PC-3 (cell line): ENCODE results near the gene TAF10. TPM values are rescaled to one million over a fixed set of nuclear protein-coding genes. Genes with fewer than 3 reads are reported as not detected.

Source experiments
- ATAC-seq: fragments of 200-7000 bp; cut with Tn5 transposase; 2 replicates; pipeline ENCODE4 v1.9.1; 2020; ENCODE audit warnings: mild to moderate bottlenecking, moderate library complexity
- BruUV-seq: library from RNA; stranded (reverse); fragments of 400-500 nt; replicated peaks from 2 replicates; lab custom pipeline; 2021; lab: Mats Ljungman, UMichigan
- CTCF ChIA-PET: fragments of 300-600 bp; sonication (Branson Sonifier 250); formaldehyde crosslinking; loops from one replicate; lab custom pipeline; 2022; ENCODE audit warnings: antibody characterized with exemption; lab: Charles Lee
- POLR2A ChIA-PET: fragments of 300-600 bp; sonication (Branson Sonifier 250); formaldehyde crosslinking; loops from one replicate; lab custom pipeline; 2022; ENCODE audit warnings: antibody characterized with exemption; ENCODE audit not compliant: unreplicated experiment; lab: Charles Lee
- DNase-seq: peaks from one replicate; pipeline ENCODE4 v3.0.0-alpha.2; 2015
- H2AFZ ChIP-seq: fragments of 300-600 bp; sonication (generic); 2 replicates; pipeline ENCODE4 v1.6.0; 2016; ENCODE audit warnings: antibody characterized with exemption, low read length
- H3F3A ChIP-seq: fragments of 300-600 bp; sonication (generic); one replicate; pipeline ENCODE4 v1.6.0; 2017; ENCODE audit warnings: antibody characterized with exemption, low read length, control low read depth, mild to moderate bottlenecking; ENCODE audit not compliant: unreplicated experiment
- H3K27ac ChIP-seq: fragments of 300-600 bp; sonication (generic); 2 replicates; pipeline ENCODE4 v1.5.1; 2016; ENCODE audit warnings: mild to moderate bottlenecking, low read length
- H3K27me3 ChIP-seq: fragments of 300-600 bp; sonication (generic); 2 replicates; pipeline ENCODE4 v1.6.1; 2016; ENCODE audit warnings: low read length, mixed read lengths
- H3K36me3 ChIP-seq: fragments of 300-600 bp; sonication (generic); 2 replicates; pipeline ENCODE4 v1.6.1; 2016; ENCODE audit warnings: low read depth, mixed run types, low read length, mixed read lengths
- H3K4me1 ChIP-seq: fragments of 300-600 bp; sonication (generic); 2 replicates; pipeline ENCODE4 v1.5.1; 2016; ENCODE audit warnings: low read length; ENCODE audit not compliant: insufficient read depth
- H3K4me2 ChIP-seq: fragments of 300-600 bp; sonication (generic); 2 replicates; pipeline ENCODE4 v1.6.0; 2016; ENCODE audit warnings: low read length
- H3K4me3 ChIP-seq: fragments of 300-600 bp; sonication (generic); 2 replicates; pipeline ENCODE4 v1.5.1; 2016; ENCODE audit warnings: mild to moderate bottlenecking, low read length, mixed read lengths
- H3K79me2 ChIP-seq: fragments of 300-600 bp; sonication (generic); 2 replicates; pipeline ENCODE4 v1.6.1; 2017; ENCODE audit warnings: low read length, mixed read lengths
- H3K9ac ChIP-seq: fragments of 300-600 bp; sonication (generic); 2 replicates; pipeline ENCODE4 v1.6.0; 2016; ENCODE audit warnings: mild to moderate bottlenecking, low read length
- H3K9me2 ChIP-seq: fragments of 300-600 bp; sonication (generic); replicated peaks from 2 replicates; pipeline ENCODE4 v1.6.1; 2016; ENCODE audit warnings: mixed run types, low read length, mixed read lengths
- H3K9me3 ChIP-seq: fragments of 300-600 bp; sonication (generic); 2 replicates; pipeline ENCODE4 v1.6.1; 2016; ENCODE audit warnings: low read length, mixed read lengths
- H4K20me1 ChIP-seq: fragments of 300-600 bp; sonication (generic); 2 replicates; pipeline ENCODE4 v1.6.1; 2016; ENCODE audit warnings: low read length, mixed read lengths
- EZH2 ChIP-seq: fragments of 300-600 bp; sonication (generic); IDR thresholded peaks from one replicate; pipeline ENCODE4 v1.6.1; 2017; ENCODE audit warnings: antibody characterized with exemption, mild to moderate bottlenecking, low read length; ENCODE audit not compliant: unreplicated experiment
- EZH2phosphoT487 ChIP-seq: fragments of 300-600 bp; sonication (generic); IDR thresholded peaks from 2 replicates; pipeline ENCODE4 v1.6.1; 2018; ENCODE audit warnings: mild to moderate bottlenecking, antibody characterized with exemption, low read length, borderline replicate concordance
- intact Hi-C: fragments of 100-400 bp; cut with micrococcal nuclease; formaldehyde crosslinking; loops from 2 replicates; pipeline ENCODE4 v1.9.0; 2023
- total RNA-seq: library from RNA; depleted of rRNA; stranded (reverse); fragments of >200 nt; gene quantifications from 2 replicates; pipeline ENCODE4 v1.2.3, GENCODE V29; 2014
- TF ChIP-seq, protein P1 (sequence below): fragments of 300-600 bp; sonication (generic); conservative IDR thresholded peaks from 2 replicates; pipeline ENCODE4 v1.5.1; 2017; ENCODE audit warnings: antibody characterized with exemption, low read depth, mild to moderate bottlenecking, low read length

TAF10 gene
- total RNA-seq, 1 experiment from 2014 or later: 102 TPM

DNA sequence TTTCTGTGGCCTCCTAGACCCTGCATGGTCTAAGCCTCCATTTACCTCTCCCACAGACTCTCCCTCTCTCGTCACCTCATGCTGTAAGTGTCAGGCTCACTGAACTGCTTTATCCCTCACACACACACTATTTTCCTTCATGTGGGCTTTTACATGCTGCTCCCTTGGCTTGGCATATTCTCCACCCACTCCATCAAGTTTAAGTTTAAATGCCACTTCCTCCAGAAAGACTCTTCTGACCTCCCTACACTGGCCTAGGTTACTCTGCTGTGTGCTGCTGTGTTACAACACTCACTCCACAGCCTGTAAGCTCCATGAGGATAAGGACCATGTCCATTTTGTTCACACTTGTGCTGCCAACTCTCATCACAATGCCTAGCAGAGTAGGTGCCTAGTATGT, 41.1 kb upstream of the TAF10 start:
- ATAC-seq: no peak

DNA sequence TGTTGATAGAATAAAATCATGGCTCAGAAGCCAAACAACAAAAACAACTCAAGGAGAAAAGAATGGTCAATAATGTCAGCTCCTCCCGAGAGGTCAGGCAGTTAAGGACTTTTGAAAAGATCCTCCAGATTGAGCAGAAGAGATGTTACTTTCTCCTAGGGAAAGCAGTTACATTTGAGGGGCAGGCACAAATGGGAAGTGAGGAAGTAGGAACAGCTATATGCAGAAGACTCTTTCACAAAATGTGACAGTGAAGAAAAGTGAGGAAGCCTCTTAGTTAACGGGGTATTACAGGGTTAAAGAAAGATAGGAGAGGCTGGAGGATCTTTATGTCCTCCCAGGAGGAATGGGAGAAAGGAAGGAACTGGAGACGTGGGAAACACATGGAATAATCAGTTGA, 40.2 kb upstream of the TAF10 start:
- H3K27me3 ChIP-seq: peaks cover 62% of the 10 kb centered on the region
- H3F3A ChIP-seq: no peaks in the 10 kb centered on the region
- intact Hi-C loops: no loop called here
- no peak overlapping the region for H3K9ac ChIP-seq
- H2AFZ ChIP-seq: no peak overlapping the region
- DNase-seq (no peak), ATAC-seq (no peak)
- no TSS peak for BruUV-seq
- H3K36me3 ChIP-seq: no peaks in the 10 kb centered on the region
- no peak overlapping the region for H3K27ac ChIP-seq
- no peak overlapping the region for H3K4me3 ChIP-seq
- no peaks in the 10 kb centered on the region; the same call in 1 of the 2 replicates for H3K4me1 ChIP-seq
- H3K4me2 ChIP-seq: no peak overlapping the region
- ChIA-PET CTCF (no interaction called here), POLR2A (no interaction called here)
- no peaks in the 10 kb centered on the region for H3K9me2 ChIP-seq
- no peaks in the 10 kb centered on the region for H3K9me3 ChIP-seq
- no peaks in the 10 kb centered on the region for H4K20me1 ChIP-seq
- no peaks in the 10 kb centered on the region for H3K79me2 ChIP-seq
- TF ChIP-seq EZH2: no peak
- TF ChIP-seq, protein P1, sequence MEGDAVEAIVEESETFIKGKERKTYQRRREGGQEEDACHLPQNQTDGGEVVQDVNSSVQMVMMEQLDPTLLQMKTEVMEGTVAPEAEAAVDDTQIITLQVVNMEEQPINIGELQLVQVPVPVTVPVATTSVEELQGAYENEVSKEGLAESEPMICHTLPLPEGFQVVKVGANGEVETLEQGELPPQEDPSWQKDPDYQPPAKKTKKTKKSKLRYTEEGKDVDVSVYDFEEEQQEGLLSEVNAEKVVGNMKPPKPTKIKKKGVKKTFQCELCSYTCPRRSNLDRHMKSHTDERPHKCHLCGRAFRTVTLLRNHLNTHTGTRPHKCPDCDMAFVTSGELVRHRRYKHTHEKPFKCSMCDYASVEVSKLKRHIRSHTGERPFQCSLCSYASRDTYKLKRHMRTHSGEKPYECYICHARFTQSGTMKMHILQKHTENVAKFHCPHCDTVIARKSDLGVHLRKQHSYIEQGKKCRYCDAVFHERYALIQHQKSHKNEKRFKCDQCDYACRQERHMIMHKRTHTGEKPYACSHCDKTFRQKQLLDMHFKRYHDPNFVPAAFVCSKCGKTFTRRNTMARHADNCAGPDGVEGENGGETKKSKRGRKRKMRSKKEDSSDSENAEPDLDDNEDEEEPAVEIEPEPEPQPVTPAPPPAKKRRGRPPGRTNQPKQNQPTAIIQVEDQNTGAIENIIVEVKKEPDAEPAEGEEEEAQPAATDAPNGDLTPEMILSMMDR: no peak
- no peak for TF ChIP-seq EZH2phosphoT487

More for the DNA sequence above, 41.1 kb upstream of the TAF10 start:
- H3F3A ChIP-seq: no peaks in the 10 kb centered on the region
- TF ChIP-seq, protein P1: no peak
- no peak for TF ChIP-seq EZH2phosphoT487
- TF ChIP-seq EZH2: no peak
- no peak overlapping the region for H3K4me3 ChIP-seq
- no peaks in the 10 kb centered on the region; the same call in 1 of the 2 replicates for H3K4me1 ChIP-seq
- ChIA-PET CTCF (no interaction called here), POLR2A (no interaction called here)
- no peak overlapping the region for H3K9ac ChIP-seq
- no peak overlapping the region for H3K4me2 ChIP-seq
- peaks cover 60% of the 10 kb centered on the region for H3K27me3 ChIP-seq
- intact Hi-C loops: no loop called here
- H3K9me3 ChIP-seq: no peaks in the 10 kb centered on the region
- no peaks in the 10 kb centered on the region for H4K20me1 ChIP-seq
- H2AFZ ChIP-seq: no peak overlapping the region
- H3K36me3 ChIP-seq: no peaks in the 10 kb centered on the region
- no peaks in the 10 kb centered on the region for H3K9me2 ChIP-seq
- H3K27ac ChIP-seq: no peak overlapping the region
- H3K79me2 ChIP-seq: no peaks in the 10 kb centered on the region
- no peak for DNase-seq
- BruUV-seq: no TSS peak

DNA sequence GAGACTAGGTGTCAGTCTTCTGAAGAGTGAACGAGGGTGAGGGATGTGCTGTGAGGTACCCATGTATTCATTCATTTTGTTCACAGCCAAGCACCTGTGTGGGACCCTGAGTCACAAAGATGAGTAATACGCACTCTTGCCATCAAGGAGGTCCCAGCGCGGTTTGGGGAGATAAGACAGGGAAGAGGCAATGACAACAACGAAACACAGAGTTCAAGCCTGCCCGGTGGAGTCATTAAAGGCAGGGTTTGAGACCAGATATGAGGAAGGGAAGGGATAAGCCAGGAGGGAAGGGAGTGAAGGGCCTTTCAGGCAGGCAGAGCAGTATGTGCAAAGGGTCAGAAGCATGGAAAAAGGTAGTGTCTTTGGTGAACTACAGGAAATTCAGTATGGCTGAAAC, 39.0 kb upstream of the TAF10 start:
- intact Hi-C loops: no loop called here
- ChIA-PET POLR2A (no interaction called here), CTCF (no interaction called here)
- DNase-seq (peak; percentile 58), ATAC-seq (peak; percentile 37; the same call in 1 of the 2 replicates)
- H3F3A ChIP-seq: no peaks in the 10 kb centered on the region
- no peak for TF ChIP-seq EZH2phosphoT487
- no peaks in the 10 kb centered on the region for H4K20me1 ChIP-seq
- H3K4me2 ChIP-seq: 0 out of 2 replicates have a peak overlapping the region, but pooled peaks have one; percentile 16
- no peak overlapping the region for H3K27ac ChIP-seq
- no peaks in the 10 kb centered on the region for H3K9me3 ChIP-seq
- BruUV-seq: no TSS peak
- H3K9me2 ChIP-seq: no peaks in the 10 kb centered on the region
- no peaks in the 10 kb centered on the region; the same call in 1 of the 2 replicates for H3K4me1 ChIP-seq
- no peak overlapping the region for H2AFZ ChIP-seq
- H3K4me3 ChIP-seq: no peak overlapping the region
- H3K79me2 ChIP-seq: no peaks in the 10 kb centered on the region
- H3K27me3 ChIP-seq: peaks cover 50% of the 10 kb centered on the region
- H3K9ac ChIP-seq: no peak overlapping the region
- H3K36me3 ChIP-seq: no peaks in the 10 kb centered on the region
